ENCODE data around the gene ARV1. TPM values are rescaled to one million over a fixed set of nuclear protein-coding genes. Genes with fewer than 3 reads are reported as not detected.
A peak's percentile ranks its signal among the peaks of the same experiment; 100 is the strongest.

ARV1 gene
- total RNA-seq, 4 donors from 2014 or later: 7.1 to 37.3 (median 18.4) TPM

DNA sequence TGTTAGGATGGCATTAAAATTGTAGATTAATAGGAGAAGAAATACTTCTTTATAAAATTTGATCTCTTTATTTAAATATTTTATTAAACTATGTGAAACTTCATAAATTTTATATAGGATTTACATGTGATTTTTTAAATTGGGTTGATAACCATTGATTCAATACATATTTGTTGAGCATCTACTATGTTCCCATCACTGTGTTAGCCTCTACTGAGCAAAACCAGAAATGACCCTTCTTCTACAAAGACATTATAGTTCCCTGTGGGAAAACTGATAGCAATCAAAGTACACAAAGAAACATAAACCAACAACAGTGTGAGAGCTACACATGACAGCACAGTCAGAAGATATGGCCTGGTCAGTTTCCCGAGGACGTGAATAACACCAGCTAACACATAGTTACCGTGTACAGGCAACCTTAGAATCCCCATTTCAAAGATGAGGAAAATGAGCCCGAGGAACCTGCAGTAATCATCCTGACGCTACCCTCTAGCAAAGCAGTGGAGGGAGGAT lies 12.5 kb upstream of the ARV1 start:
- in situ Hi-C loops (cut with MboI; ENCODE audit: low pct_ligation_motif_present in 1 of 4, low pct_unique_long_range_greater_than_20kb in 1 of 4, low sequenced_read_pairs in 3 of 4): no loop called here
- H3K4me3 ChIP-seq: no peak overlapping the region
- H3K27me3 ChIP-seq: no peaks in the 10 kb centered on the region
- peaks cover 0 to 13% (median 9%) of the 10 kb centered on the region in 4 donors for H3K4me1 ChIP-seq
- TF ChIP-seq EP300 (IDR thresholded peaks at IDR 0.05; ENCODE audit: low read depth) (no peak), POLR2A (IDR thresholded peaks at IDR 0.05) (no peak), POLR2AphosphoS5 (IDR thresholded peaks at IDR 0.05) (no peak)
- TF ChIP-seq, protein P1, sequence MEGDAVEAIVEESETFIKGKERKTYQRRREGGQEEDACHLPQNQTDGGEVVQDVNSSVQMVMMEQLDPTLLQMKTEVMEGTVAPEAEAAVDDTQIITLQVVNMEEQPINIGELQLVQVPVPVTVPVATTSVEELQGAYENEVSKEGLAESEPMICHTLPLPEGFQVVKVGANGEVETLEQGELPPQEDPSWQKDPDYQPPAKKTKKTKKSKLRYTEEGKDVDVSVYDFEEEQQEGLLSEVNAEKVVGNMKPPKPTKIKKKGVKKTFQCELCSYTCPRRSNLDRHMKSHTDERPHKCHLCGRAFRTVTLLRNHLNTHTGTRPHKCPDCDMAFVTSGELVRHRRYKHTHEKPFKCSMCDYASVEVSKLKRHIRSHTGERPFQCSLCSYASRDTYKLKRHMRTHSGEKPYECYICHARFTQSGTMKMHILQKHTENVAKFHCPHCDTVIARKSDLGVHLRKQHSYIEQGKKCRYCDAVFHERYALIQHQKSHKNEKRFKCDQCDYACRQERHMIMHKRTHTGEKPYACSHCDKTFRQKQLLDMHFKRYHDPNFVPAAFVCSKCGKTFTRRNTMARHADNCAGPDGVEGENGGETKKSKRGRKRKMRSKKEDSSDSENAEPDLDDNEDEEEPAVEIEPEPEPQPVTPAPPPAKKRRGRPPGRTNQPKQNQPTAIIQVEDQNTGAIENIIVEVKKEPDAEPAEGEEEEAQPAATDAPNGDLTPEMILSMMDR (IDR thresholded peaks at IDR 0.05): no peak
- intact Hi-C loops (cut with DNase I; ENCODE audit: low total_unique reads): no loop called here
- WGBS, 2 donors (ENCODE audit: low coverage in 1 of 2): 93 to 100% methylated on average over 4 to 5 of the region's 5 CpGs
- DNase-seq: no peak
- H3K36me3 ChIP-seq: no peaks in the 10 kb centered on the region
- no peak overlapping the region for H3K27ac ChIP-seq
- no peaks in the 10 kb centered on the region for H3K9me3 ChIP-seq

DNA sequence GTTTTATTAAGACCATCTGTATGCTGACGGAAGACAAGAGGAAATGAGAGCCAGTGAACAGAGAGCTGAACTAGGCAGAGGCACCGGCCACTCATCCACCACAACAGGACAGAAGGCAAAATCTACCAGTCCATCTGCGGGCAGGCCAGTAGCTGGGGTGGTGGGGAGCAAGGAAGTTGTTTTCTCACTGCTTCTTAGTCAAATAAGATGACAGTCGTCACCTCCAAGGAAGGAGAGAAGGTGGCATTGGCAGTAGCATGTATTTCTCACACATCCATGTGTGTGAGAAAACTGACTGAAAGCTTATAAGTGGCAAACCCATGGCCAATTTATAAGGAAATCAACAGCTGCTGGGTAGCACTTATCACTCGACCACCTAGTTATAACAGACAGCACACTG lies 8.5 kb upstream of the ARV1 start:
- Histone ChIP-seq H3K4me1 (peaks cover 0 to 13% (median 11%) of the 10 kb centered on the region in 4 donors), H3K27ac (no peak overlapping the region), H3K27me3 (no peaks in the 10 kb centered on the region), H3K36me3 (no peaks in the 10 kb centered on the region), H3K9me3 (no peaks in the 10 kb centered on the region), H3K4me3 (no peak overlapping the region)
- in situ Hi-C loops (cut with MboI; ENCODE audit: low pct_ligation_motif_present in 1 of 4, low pct_unique_long_range_greater_than_20kb in 1 of 4, low sequenced_read_pairs in 3 of 4) (no loop called here), intact Hi-C loops (cut with DNase I; ENCODE audit: low total_unique reads) (loop anchor here (5.0 kb wide), 1 partner anchor 902 kb away; no protein-coding TSS in a partner anchor)
- DNase-seq: no peak
- TF ChIP-seq, protein P1 (IDR thresholded peaks at IDR 0.05): no peak
- TF ChIP-seq POLR2A (IDR thresholded peaks at IDR 0.05) (no peak), EP300 (IDR thresholded peaks at IDR 0.05; ENCODE audit: low read depth) (no peak), POLR2AphosphoS5 (IDR thresholded peaks at IDR 0.05) (no peak)
- WGBS, 2 donors (ENCODE audit: low coverage in 1 of 2): 82 to 95% methylated on average over 3 to 5 of the region's 5 CpGs

DNA sequence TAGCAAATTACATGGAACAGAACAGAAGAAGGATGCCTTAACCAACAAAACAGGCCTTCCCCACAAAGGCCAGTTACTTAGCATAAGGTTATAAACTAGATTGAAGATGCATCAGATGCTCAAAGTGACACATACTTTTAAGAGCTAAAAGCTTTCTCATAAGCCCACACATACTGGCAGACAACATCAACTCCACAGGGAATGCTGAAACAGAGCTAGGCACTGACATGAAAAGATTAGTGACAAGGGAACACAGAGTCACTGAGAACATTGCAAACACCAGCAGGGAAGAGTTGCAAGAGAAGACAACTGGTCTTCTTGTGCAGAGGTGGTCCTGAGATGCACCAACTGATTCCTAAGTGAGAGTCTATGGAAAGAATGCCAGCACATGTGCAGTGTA lies 7.1 kb upstream of the ARV1 start:
- H3K4me1 ChIP-seq: peaks cover 0 to 15% (median 11%) of the 10 kb centered on the region in 4 donors
- in situ Hi-C loops (cut with MboI; ENCODE audit: low pct_ligation_motif_present in 1 of 4, low pct_unique_long_range_greater_than_20kb in 1 of 4, low sequenced_read_pairs in 3 of 4): no loop called here
- TF ChIP-seq, protein P1 (IDR thresholded peaks at IDR 0.05): no peak
- no peak for TF ChIP-seq POLR2AphosphoS5 (IDR thresholded peaks at IDR 0.05)
- no peaks in the 10 kb centered on the region for H3K27me3 ChIP-seq
- H3K9me3 ChIP-seq: no peaks in the 10 kb centered on the region
- no peak for DNase-seq
- H3K36me3 ChIP-seq: peaks cover 0 to 5% (median 0%) of the 10 kb centered on the region in 4 donors
- H3K4me3 ChIP-seq: no peak overlapping the region
- intact Hi-C loops (cut with DNase I; ENCODE audit: low total_unique reads): loop anchor here (5.0 kb wide), 1 partner anchor 901 kb away; no protein-coding TSS in a partner anchor
- no peak overlapping the region for H3K27ac ChIP-seq

DNA sequence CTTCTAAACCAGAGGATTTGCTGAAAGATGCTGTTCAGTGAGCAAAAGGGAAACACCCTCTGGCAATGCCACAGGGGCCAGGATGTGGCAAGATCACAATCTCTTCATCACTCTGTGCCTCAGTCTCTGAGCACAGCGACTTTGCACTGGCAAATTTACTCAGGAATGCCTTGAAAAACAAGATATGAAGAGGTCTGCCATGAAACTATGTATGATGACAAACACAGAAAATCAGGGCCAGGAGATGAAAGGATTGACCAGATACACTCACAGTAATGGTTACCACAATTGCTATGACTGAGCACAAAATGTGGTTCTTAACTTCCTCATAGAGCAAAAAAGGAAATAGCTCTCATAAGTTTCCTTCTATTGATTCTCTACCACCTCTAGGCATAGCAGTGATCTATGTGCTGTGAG lies 6.0 kb upstream of the ARV1 start:
- 67 to 81% methylated on average over 1 of the region's 1 CpG for WGBS, 2 donors (ENCODE audit: low coverage in 1 of 2)
- intact Hi-C loops (cut with DNase I; ENCODE audit: low total_unique reads) (loop anchor here (5.0 kb wide), 1 partner anchor 899 kb away; no protein-coding TSS in a partner anchor), in situ Hi-C loops (cut with MboI; ENCODE audit: low pct_ligation_motif_present in 1 of 4, low pct_unique_long_range_greater_than_20kb in 1 of 4, low sequenced_read_pairs in 3 of 4) (no loop called here)
- DNase-seq: peak; percentile 31
- Histone ChIP-seq H3K27ac (peak overlapping the region in 3 of 4 donors; percentile 7 to 15 (median 14)), H3K4me3 (no peak overlapping the region), H3K9me3 (no peaks in the 10 kb centered on the region), H3K4me1 (peaks cover 0 to 21% (median 16%) of the 10 kb centered on the region in 4 donors), H3K27me3 (no peaks in the 10 kb centered on the region), H3K36me3 (peaks cover 0 to 5% (median 0%) of the 10 kb centered on the region in 4 donors)
- TF ChIP-seq POLR2AphosphoS5 (IDR thresholded peaks at IDR 0.05): no peak
- TF ChIP-seq, protein P1 (IDR thresholded peaks at IDR 0.05): no peak
- no peak for TF ChIP-seq EP300 (IDR thresholded peaks at IDR 0.05; ENCODE audit: low read depth)
- no peak for TF ChIP-seq POLR2A (IDR thresholded peaks at IDR 0.05)
